ENCODE measurements around the gene EXOG.
"Not testable (repeated sequence)": the region's sequence is repeated elsewhere in the genome, so short reads cannot be mapped to it uniquely, and the experiment has no call there.

The EXOG gene

GRCh38 chr3:38561746-38562466, 65.8 kb downstream of the EXOG start:
- DNase-seq (ENCODE audit: low read depth in 1 of 2, low spot score in 1 of 2): no peak

DNA sequence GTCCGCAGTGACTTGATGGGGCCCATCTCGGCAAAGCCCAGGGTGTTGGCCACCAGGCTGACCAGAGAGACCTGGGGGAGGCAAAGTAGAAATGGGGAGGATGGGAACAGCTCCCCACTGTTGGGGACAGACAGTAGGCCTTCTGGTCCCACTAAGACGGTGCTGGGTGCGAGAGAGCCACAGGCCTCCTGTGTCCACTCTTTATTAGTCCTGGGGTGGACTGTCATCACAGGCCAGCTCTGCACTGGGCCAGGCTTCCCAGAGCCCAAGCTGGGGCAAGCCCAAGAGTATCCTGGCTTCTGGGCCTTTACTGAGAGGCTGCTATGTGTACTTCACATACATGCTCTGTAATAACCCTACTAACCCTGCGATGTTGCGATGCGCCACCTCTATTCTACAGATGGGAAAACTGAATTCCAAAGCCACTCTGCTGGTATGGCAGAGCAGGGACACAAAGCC, 66.4 kb downstream of the EXOG start:
- no peak for DNase-seq (ENCODE audit: low read depth in 1 of 2, low spot score in 1 of 2)

DNA sequence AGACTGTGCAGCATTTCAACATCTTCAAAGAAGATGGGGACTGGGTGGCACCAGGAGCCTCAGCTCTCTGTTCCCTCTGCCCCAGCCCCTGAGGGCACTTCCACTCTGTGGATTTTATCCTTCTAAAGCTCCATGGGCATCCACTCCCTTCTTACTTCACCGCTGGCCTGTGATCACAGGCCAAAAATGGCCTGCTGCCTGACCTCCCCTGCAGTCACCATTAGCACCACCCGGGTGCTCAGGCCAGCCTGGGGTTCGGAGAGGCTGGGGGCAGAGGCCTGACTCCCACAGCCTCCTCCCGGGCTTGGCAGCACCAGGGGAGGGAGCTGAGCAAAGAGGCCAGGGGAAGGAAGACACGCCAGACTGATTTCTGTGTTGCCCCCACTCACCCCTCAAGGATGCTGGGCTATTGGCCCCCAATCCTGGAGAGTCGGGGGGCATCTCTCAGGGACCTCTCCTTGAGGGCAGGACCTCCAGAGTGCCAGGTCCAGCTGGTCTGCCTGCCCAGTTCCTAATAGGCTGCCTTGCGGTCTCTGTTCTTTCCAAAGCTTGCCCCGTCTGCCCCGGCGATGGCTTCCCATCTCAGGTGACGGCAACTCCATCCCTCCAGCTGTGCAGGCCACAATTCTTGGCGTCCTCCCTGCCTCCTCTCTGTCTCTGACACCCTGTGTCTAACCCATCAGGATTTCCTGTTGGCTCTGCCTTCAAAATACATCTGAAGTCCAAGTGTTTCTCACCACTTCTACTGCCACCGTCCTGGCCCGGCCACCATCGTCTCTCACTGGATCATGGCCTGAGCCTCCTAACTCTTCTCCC, 67.1 kb downstream of the EXOG start:
- no peak for DNase-seq (ENCODE audit: low read depth in 1 of 2, low spot score in 1 of 2)

GRCh38 chr3:38563886-38564270, 67.7 kb downstream of the EXOG start:
- no peak for DNase-seq (ENCODE audit: low read depth in 1 of 2, low spot score in 1 of 2)

- DNase-seq (ENCODE audit: low read depth in 1 of 2, low spot score in 1 of 2): no peak
These were observed 68.6 kb downstream of the EXOG start for GRCh38 chr3:38564631-38565338.

- DNase-seq (ENCODE audit: low read depth in 1 of 2, low spot score in 1 of 2): no peak
These were observed 69.4 kb downstream of the EXOG start for GRCh38 chr3:38565339-38566214.

GRCh38 chr3:38566215-38566528, 70.0 kb downstream of the EXOG start:
- DNase-seq (ENCODE audit: low read depth in 1 of 2, low spot score in 1 of 2): no peak

- not testable (repeated sequence) for DNase-seq (ENCODE audit: low read depth in 1 of 2, low spot score in 1 of 2)
These were observed 70.7 kb downstream of the EXOG start for GRCh38 chr3:38566794-38567193.

GRCh38 chr3:38567498-38567897, 71.4 kb downstream of the EXOG start:
- DNase-seq (ENCODE audit: low read depth in 1 of 2, low spot score in 1 of 2): no peak

- DNase-seq (ENCODE audit: low read depth in 1 of 2, low spot score in 1 of 2): no peak
These were observed 77.0 kb downstream of the EXOG start for GRCh38 chr3:38573111-38573510.

- DNase-seq (ENCODE audit: low read depth in 1 of 2, low spot score in 1 of 2): no peak
These were observed 77.4 kb downstream of the EXOG start for GRCh38 chr3:38573556-38573955.

GRCh38 chr3:38574411-38575278, 78.5 kb downstream of the EXOG start:
- no peak for DNase-seq (ENCODE audit: low read depth in 1 of 2, low spot score in 1 of 2)

DNA sequence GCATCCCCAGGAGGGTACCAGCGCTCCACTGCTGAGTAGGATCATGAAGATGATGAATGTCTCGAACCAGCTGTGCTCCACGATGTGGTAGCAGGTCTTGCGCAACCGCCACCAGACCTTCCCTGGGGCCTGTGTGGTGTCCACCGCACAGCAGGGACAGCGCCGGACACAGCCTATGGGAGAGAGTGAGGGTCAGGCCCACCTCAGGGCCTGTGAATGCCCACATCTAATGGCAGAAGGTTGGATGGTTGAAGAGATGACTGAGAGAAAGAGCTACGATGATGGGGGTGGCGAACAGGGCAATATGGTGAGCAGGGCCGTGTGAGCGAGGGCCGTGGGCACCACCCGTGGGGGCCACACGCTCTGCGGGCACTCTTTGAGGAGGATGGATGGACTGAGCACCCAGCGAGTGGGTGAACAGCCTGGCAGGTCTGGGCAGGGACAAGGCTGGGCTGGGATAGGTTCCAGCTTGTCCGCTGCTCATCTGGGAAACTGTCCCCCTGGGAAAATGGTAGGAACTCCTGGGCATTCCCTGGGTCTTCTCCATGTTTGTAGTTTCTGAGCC, 79.2 kb downstream of the EXOG start:
- no peak for DNase-seq (ENCODE audit: low read depth in 1 of 2, low spot score in 1 of 2)
